GM12873 (cell line): ENCODE data around the gene GRAMD1A.

ENCODE experiments used
- CTCF ChIP-seq: IDR thresholded peaks from 2 replicates; pipeline ENCODE4 v1.5.1; 2012; ENCODE audit warnings: low read depth, mild to moderate bottlenecking, moderate library complexity, low read length, control low read depth; ENCODE audit not compliant: insufficient read depth; ENCODE audit errors: missing control alignments

GRAMD1A gene

GRCh38 chr19:35024095-35024494, 24.0 kb downstream of the GRAMD1A start:
- TF ChIP-seq CTCF = no peak

GRCh38 chr19:35025969-35026368, 25.8 kb downstream of the GRAMD1A start:
- TF ChIP-seq CTCF = no peak

- no peak for TF ChIP-seq CTCF
Measured at GRCh38 chr19:35026418-35026817, 26.3 kb downstream of the GRAMD1A start.

- TF ChIP-seq CTCF = no peak
Measured at GRCh38 chr19:35027009-35027408, 26.9 kb downstream of the GRAMD1A start.

GRCh38 chr19:35027851-35028599, 27.9 kb downstream of the GRAMD1A start:
- TF ChIP-seq CTCF = no peak

- TF ChIP-seq CTCF = no peak
Measured at GRCh38 chr19:35029737-35030256, 29.7 kb downstream of the GRAMD1A start.

- no peak for TF ChIP-seq CTCF
Measured at GRCh38 chr19:35030257-35031071, 30.3 kb downstream of the GRAMD1A start, which contains the start of gene SCN1B. SCN1B (plus strand) TSS chr19:35030470; CDS start chr19:35030821, 351 bp downstream.
